Mesodermal cell (in vitro differentiated cells): ENCODE data around the gene DVL1.
"Not testable (repeated sequence)": the region's sequence is repeated elsewhere in the genome, so short reads cannot be mapped to it uniquely, and the experiment has no call there.

ENCODE experiments used
- H3K27ac ChIP-seq: 2 replicates; pipeline ENCODE4 v1.7.0; 2013; ENCODE audit warnings: mild to moderate bottlenecking, low read depth, low read length, moderate library complexity; ENCODE audit not compliant: severe bottlenecking
- H3K36me3 ChIP-seq: 2 replicates; pipeline ENCODE4 v1.7.1; 2013; ENCODE audit warnings: mild to moderate bottlenecking, low read length, moderate library complexity; ENCODE audit not compliant: control insufficient read depth, insufficient read depth
- H3K4me1 ChIP-seq: one replicate; pipeline ENCODE4 v1.7.1; 2013; ENCODE audit warnings: mild to moderate bottlenecking, low read length; ENCODE audit not compliant: insufficient read depth, control insufficient read depth, poor library complexity, severe bottlenecking
- H3K4me3 ChIP-seq: 2 replicates; pipeline ENCODE4 v1.7.0; 2013; ENCODE audit warnings: low read length, control low read depth, mild to moderate bottlenecking; ENCODE audit not compliant: insufficient read depth, poor library complexity, severe bottlenecking; ENCODE audit errors: extremely low read depth
- H3K9me3 ChIP-seq: 2 replicates; pipeline ENCODE4 v1.7.1; 2013; ENCODE audit warnings: mild to moderate bottlenecking, low read length, moderate library complexity; ENCODE audit not compliant: control insufficient read depth
- WGBS, 2 experiments: methylation state at CpG; one replicate each; pipeline ENCODE4 v1.1.5; 2013; ENCODE audit warnings: missing lambda C conversion rate in 2 of 2; ENCODE audit not compliant: insufficient coverage in 2 of 2; 5-methylcytosine and 5-hydroxymethylcytosine counted together

Gene DVL1

GRCh38 chr1:1324084-1324523 is 25.1 kb downstream of the DVL1 start:
- 0 to 1% methylated on average over 21 to 40 of the region's 41 CpGs for WGBS, 2 experiments

GRCh38 chr1:1322952-1323351 is 26.3 kb downstream of the DVL1 start:
- H3K9me3 ChIP-seq = no peaks in the 10 kb centered on the region
- WGBS, 2 experiments = 92 to 96% methylated on average over 10 of the region's 10 CpGs
- H3K4me1 ChIP-seq = peaks cover 25% of the 10 kb centered on the region
- H3K4me3 ChIP-seq = no peak overlapping the region
- peaks cover 55% of the 10 kb centered on the region for H3K36me3 ChIP-seq
- H3K27ac ChIP-seq = no peak overlapping the region

More at GRCh38 chr1:1324084-1324523, 25.1 kb downstream of the DVL1 start:
- Histone ChIP-seq H3K9me3 (no peaks in the 10 kb centered on the region), H3K27ac (peak overlapping the region; percentile 53), H3K4me1 (peaks cover 24% of the 10 kb centered on the region), H3K4me3 (peak overlapping the region; percentile 73), H3K36me3 (peaks cover 46% of the 10 kb centered on the region)

GRCh38 chr1:1322418-1322817 is 26.8 kb downstream of the DVL1 start:
- peaks cover 25% of the 10 kb centered on the region for H3K4me1 ChIP-seq
- WGBS, 2 experiments = 96 to 98% methylated on average over 4 to 6 of the region's 14 CpGs
- no peaks in the 10 kb centered on the region for H3K9me3 ChIP-seq
- H3K4me3 ChIP-seq = no peak overlapping the region
- no peak overlapping the region for H3K27ac ChIP-seq
- H3K36me3 ChIP-seq = peaks cover 61% of the 10 kb centered on the region

- 92 to 98% methylated on average over 8 of the region's 8 CpGs for WGBS, 2 experiments
- H3K9me3 ChIP-seq = no peaks in the 10 kb centered on the region
- H3K27ac ChIP-seq = no peak overlapping the region
- H3K4me3 ChIP-seq = no peak overlapping the region
- peaks cover 25% of the 10 kb centered on the region for H3K4me1 ChIP-seq
- peaks cover 68% of the 10 kb centered on the region for H3K36me3 ChIP-seq
Measured at GRCh38 chr1:1321477-1321876, 27.7 kb downstream of the DVL1 start.

GRCh38 chr1:1320666-1321448 is 28.4 kb downstream of the DVL1 start:
- peaks cover 68% of the 10 kb centered on the region for H3K36me3 ChIP-seq
- peaks cover 23% of the 10 kb centered on the region for H3K4me1 ChIP-seq
- H3K9me3 ChIP-seq = no peaks in the 10 kb centered on the region
- 91 to 92% methylated on average over 19 to 21 of the region's 23 CpGs for WGBS, 2 experiments
- no peak overlapping the region for H3K4me3 ChIP-seq
- no peak overlapping the region for H3K27ac ChIP-seq

GRCh38 chr1:1319646-1319941 is 29.6 kb downstream of the DVL1 start:
- peaks cover 20% of the 10 kb centered on the region for H3K4me1 ChIP-seq
- H3K9me3 ChIP-seq = no peaks in the 10 kb centered on the region
- no peak overlapping the region for H3K4me3 ChIP-seq
- no peak overlapping the region for H3K27ac ChIP-seq
- peaks cover 71% of the 10 kb centered on the region for H3K36me3 ChIP-seq
- WGBS, 2 experiments = 96 to 97% methylated on average over 12 to 13 of the region's 13 CpGs

GRCh38 chr1:1318777-1319645 is 30.2 kb downstream of the DVL1 start:
- Histone ChIP-seq H3K4me1 (peaks cover 20% of the 10 kb centered on the region), H3K27ac (no peak overlapping the region), H3K4me3 (no peak overlapping the region), H3K9me3 (no peaks in the 10 kb centered on the region), H3K36me3 (peaks cover 76% of the 10 kb centered on the region)
- 93 to 94% methylated on average over 27 to 32 of the region's 36 CpGs for WGBS, 2 experiments

GRCh38 chr1:1318131-1318652 is 31.0 kb downstream of the DVL1 start:
- H3K9me3 ChIP-seq = no peaks in the 10 kb centered on the region
- no peak overlapping the region for H3K27ac ChIP-seq
- H3K36me3 ChIP-seq = peaks cover 82% of the 10 kb centered on the region
- H3K4me3 ChIP-seq = no peak overlapping the region
- peaks cover 16% of the 10 kb centered on the region for H3K4me1 ChIP-seq
- 92 to 93% methylated on average over 2 to 6 of the region's 9 CpGs for WGBS, 2 experiments

- no peak overlapping the region for H3K4me3 ChIP-seq
- peaks cover 13% of the 10 kb centered on the region for H3K4me1 ChIP-seq
- no peaks in the 10 kb centered on the region for H3K9me3 ChIP-seq
- 95 to 98% methylated on average over 6 of the region's 6 CpGs for WGBS, 2 experiments
- H3K27ac ChIP-seq = no peak overlapping the region
- peaks cover 84% of the 10 kb centered on the region for H3K36me3 ChIP-seq
Measured at GRCh38 chr1:1317420-1317819, 31.8 kb downstream of the DVL1 start.

- H3K36me3 ChIP-seq = peaks cover 85% of the 10 kb centered on the region
- 84 to 90% methylated on average over 5 to 7 of the region's 8 CpGs for WGBS, 2 experiments
Measured at GRCh38 chr1:1316199-1316598, 33.0 kb downstream of the DVL1 start.

More at GRCh38 chr1:1316199-1316598, 33.0 kb downstream of the DVL1 start:
- H3K9me3 ChIP-seq, H3K27ac ChIP-seq, H3K4me3 ChIP-seq: not testable (repeated sequence)
- peaks cover 13% of the 10 kb centered on the region for H3K4me1 ChIP-seq
